Hepatic stellate cell (primary cell): ENCODE data around the gene SAMMSON.

ENCODE experiments used
- DNase-seq: peaks from one replicate; pipeline ENCODE4 v3.0.0; 2011; ENCODE audit warnings: low spot score

SAMMSON gene

DNA sequence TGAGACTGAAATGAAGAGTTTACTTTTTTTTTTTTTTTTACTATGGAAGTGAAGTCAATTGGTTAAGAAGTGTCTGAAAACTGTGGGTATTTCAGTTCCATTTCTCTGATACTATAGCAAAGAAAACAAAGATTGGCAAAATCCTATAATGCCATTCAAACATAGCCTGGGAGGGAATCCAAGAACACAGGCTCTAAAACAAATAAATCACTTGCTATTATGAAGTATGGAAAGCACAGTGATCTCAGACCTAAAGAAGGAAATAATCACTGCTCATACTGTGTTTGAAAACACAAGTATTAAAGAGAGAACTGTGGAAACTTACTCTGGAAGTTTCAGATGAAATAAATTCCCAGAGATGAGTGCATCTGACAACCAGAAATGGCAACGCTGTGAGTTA, 12.0 kb downstream of the SAMMSON start:
- no peak for DNase-seq

DNA sequence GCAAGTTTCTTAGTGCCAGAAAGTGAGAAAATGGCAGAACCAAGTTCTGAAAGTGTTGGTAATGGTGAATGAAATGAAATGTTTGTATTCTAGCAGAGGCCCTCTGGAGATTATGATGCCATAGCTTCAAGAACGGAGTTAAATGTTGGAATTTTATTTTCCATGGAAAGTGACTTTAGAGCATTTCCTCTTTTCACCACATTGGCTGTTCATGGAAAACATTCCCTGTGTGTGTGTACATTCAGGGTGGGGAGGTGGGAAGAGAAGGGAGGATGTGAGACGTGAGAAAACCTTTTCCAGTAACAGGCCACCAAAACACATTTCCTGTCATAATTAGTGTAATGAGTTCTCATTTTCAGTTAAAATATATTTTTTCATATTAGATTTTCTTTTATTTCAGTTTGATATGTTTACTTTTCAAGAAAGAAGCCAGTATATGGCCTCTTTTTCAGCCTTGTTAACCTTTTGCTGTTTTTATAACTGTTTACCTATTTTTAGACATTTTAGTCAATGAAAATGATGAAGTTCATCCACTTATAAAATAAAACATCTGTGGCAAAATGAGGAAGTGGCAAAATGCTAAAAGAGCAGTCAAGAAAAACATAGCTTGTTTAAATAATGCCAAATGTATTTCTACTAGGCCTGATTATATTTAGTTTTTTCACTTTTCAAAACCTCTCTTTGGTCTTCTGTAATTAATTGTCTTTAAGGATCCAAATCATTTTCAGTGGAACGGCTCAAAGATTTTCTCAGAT, 21.6 kb downstream of the SAMMSON start:
- no peak for DNase-seq

DNA sequence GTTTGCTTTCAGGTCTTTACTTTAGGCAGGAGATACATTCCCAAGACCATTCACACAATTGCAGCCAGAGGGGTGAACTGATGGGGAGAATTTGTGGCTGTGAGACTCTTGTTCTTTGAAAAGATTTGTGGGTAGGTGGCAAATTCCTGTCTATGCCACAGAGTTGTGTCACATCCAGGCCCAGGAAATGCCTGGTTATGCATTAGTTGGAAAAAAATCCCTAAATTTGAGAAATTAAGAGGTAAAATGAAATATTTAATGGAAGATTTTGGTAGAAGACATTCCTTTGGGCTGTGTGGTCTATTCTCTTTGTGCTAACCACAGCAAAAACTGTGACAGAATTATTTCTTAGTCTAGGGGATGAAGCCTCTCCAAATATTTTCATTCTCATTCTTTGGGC, 28.8 kb downstream of the SAMMSON start:
- DNase-seq = no peak

DNA sequence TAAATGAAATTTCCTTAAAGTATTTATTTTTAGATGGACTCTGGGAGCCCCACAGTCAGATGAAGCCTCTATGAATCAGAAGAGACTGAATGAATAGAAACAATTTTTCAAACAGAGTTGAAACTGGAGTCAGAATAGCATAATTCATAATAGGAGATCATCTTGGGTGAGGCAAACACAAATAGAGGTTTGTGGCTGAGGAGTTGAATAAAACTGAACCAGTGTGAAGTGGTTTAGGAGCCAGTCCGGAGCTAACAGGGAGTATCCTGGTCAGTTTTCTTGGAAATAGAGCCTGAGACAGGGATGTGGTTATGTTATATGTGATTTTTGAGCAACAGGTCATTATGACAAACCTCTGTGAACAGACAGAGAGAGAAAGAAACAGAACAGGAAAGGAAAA, 39.2 kb downstream of the SAMMSON start:
- DNase-seq = no peak

DNA sequence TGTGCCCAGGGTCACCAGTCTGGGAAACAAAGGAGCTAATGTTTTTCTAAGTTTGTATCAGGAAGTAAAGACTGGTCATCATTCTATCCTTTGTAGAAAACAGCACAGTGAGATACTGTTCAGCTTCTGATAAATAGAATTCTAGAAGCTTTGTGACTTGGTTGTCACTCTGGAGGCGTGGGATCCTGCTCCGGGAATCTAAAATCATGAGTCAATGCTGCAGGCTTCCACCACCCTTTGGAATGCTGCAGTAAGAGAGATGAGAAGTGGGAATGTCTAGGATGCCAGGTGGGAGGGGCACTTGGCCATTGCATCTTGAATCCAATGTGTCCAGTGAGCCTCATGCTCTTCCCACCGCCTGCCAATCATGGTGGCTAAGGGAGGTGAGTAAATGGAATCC, 40.9 kb downstream of the SAMMSON start:
- DNase-seq = no peak

DNA sequence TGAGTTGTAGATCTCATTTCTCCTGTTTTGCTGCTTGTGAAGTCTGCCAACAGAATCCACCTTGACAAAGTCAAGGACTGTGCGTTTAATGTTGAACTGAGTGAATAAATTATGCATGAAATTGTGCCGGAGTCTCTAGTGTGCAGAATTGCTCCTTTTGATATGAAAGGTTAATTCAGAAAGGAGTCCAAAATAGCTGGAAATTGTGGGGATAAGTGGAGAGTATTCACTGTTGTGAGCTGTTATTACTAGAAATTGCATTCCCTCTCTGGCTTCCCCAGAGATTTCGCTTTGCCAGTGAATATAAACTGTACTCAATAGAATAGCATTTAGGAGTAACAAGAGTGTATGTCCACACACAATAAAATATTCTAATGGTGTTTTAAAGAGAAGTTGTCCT, 43.1 kb downstream of the SAMMSON start:
- no peak for DNase-seq

DNA sequence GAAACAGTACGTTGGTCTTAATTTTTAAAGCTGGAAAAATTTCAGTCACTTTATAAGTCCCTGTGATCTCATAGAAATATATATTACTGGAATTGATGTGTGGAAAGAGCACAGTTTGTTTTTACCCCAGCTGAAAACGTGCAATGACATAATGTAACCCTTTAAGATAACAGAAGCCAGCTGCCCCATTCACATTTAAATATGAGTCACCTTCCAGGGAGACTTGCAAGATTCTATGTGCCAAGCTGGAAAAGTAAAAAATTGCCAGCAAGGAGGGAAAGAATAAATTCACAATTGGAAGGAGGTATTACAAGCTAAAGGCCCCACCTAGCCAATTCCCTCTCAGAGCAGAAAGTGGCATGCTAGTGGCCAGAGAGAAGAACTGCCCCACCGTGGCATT, 50.2 kb downstream of the SAMMSON start:
- no peak for DNase-seq

DNA sequence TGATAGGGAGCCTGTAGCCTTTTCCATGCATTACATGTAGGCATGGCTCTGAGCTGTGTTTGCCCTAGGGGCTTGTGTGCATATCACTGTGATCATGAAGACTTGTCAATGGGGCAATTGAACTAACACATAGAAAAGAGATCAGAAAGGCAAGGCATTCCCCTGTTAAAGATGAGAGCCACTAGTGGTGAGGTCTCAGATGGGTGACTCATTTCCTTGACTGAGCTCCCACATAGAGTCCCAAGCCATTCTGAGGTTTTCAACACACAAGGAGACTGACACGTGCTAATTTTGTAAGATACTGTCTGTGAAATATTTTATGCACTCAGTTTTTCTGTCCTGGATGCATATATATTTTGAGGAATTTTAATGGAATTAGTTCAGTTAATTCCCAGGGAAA, 53.8 kb downstream of the SAMMSON start:
- DNase-seq = no peak

DNA sequence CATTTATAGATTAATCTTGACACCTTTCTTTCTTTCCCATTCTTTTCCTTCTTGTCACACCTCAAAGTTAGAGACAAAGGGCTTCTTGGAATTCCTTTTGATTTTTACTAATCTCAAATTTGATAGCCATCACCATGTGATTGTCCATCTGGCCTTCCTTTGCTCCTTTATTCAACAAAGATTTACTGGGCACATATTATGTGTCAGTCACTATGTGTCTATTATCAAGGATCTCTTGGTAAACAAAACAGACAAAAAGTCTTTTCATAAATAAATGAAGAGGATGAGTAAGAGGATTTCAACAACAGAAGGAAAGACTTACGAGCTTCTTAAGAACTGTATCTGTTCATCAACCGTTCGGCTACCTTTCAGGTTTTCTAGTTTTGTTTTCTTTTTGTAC, 56.5 kb downstream of the SAMMSON start:
- no peak for DNase-seq

DNA sequence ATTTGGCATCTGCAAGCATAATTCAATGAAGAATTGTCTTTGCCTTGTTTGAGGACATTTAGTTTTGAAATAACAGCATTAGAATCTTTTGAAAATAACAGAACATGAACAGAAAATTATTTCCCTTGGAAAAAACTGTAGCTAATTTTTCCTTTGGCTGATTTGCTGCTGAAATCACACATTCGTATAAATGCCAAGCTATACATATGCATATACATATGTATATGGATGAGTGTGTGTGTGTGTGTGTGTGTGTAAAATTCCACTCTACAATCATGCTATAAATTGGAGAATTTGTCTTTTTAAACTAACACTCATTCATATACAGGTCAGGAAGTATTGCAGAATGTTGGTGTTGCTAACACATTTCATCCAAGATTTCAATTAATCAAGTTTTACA, 57.9 kb downstream of the SAMMSON start:
- no peak for DNase-seq

DNA sequence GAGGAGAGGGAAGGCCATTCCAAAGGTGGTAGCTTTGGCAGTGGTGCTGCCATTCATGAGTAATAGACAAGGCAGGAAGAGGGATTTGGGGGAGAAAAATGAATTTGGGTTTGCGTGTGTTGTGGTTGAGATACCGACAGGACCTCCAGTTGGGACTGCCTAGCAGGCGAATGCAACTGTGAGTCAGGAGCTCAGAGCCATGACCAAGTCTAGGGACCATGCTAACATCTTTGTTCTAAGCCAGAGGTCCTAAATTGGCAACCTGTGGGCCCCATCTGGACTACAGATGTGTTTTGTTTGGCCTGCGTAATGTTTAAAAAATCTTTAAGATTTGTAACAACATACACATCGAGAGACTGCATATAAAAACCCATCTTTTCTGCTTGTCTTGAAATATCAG, 61.6 kb downstream of the SAMMSON start:
- no peak for DNase-seq

DNA sequence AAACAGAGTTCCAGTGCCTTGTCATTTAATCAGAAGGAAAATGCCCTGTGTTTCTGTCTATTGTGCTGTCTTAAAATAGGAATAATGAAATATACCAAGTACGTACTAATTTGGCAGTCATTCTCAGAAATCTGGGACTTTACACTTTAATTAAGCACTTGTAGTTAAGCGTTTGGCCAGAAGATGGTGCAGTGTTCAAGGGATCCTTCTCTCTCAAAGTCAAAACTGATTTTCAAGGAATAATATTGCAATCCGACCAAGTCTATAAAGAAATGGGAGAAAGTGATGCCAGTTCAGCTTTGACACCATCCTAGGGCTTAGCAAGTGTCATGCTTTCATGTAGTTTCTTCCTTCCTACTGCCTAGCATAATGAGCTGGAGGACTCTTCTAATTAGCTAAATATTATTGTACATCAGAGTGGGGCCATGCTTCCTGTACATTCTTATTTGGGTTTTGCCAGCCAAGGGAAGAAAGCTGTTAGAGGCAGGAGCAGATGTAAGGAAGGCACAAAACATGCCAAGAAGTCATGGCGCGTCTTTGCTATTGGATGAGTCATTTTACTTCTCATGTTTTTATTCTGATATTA, 64.8 kb downstream of the SAMMSON start:
- DNase-seq = no peak

DNA sequence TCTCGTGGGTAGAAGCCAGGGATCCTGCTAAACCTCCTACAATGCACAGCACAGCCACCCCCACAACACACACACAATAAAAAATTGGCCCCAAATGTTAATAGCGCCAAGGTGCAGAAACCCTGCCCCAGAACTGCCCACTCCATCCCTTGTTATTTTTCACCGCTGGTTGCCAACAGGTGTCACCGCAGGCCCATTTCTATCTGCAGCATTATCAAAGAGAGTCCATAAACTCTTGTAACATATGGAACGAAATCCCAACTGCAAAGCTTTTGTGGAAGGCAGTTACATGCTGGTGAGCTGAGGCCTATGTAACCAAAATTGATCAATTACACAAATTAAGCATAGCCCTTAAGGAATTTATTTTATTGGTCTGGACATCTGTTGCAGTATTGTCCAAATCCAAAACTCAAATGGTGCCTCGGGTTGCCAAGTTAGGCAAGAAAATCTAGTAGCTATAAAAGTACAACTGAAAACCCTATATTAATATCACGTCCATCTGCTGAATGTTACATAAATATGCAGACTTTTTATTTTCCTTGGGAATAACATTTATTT, 66.2 kb downstream of the SAMMSON start:
- no peak for DNase-seq

DNA sequence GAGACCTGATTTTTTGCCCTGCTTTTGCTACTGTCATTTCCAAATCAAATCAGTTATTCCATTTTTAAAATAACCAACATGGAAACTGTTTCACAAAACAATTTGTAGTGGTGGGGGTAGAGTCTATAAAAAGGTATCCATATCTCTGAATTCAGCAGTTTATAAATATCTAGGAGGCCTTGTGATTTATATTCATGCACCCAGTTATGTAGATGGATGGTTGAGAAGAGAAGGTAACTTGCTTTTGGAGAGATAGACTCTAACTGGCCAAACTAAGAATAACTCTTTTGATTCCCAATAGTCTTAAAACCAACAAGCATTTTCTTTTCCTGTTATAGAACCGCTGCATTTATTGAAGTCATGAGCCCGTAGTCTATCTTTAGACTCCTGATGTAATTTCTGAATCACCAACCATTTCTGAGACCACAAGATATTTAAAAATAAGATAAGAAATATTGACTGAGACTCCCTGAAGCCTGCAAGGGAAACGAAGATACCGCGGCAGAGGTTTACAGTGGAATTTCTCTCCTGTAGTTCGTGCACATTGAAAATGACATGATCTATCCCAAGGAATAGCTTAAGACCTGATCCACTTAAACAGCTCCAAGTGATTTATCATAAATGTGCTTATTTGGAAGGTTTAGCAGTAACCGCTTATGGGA, 68.5 kb downstream of the SAMMSON start:
- peak; percentile 16 for DNase-seq

DNA sequence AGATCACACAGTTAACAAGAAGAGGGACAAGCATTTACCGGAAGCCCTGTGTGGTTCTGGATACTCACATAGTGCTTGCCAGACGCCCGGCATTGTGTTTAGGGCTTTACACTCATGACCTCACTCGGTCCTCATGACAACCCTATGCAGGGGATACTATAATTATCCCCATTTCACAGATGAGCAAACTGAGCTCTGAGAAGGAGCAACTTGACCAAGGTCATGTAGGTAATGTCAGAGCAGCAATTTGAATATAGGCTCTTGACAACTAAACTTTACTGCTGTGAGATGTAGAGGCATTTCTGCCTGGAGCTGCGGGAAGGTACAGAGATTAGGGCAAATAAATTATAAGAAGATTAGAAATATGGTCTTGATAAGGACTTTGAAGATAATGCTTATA, 70.0 kb downstream of the SAMMSON start:
- no peak for DNase-seq

DNA sequence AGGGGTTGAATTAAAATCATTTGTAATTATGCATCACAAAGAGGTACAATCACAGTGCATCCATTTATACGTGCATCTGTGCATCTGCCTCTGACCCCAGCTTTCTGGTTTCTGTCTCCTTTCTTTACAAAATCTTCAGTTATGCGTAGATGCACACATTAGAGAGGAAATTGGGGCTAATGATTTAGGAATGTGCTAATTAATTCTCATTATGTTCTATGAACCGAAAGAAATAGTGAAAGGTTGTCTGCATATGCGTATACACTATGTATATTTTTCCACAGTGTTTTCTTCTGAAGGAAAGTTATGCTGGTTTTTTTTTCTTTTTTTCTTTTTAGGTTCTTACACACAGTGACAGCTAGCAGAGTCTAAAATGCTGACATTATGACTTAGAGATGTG, 71.6 kb downstream of the SAMMSON start:
- no peak for DNase-seq

DNA sequence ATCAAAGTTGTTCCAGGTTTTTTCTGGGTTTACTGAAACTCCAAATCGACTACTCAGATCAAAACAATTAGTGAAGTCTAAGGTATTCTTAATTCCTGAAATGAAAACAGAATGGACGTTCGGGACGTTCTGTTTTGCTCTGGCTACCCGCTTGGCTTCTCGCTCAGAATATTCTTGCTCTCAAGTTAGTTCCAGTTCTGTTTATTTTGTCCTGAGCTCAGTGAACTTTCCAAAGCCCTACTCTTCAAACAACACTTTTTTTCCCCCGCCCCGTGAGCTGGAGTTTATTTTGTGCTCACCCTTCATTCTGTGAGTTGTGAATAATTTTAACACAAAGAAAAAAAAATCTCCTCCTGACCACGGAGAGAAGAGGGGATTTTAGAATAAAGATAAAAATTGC, 72.6 kb downstream of the SAMMSON start:
- DNase-seq = no peak

DNA sequence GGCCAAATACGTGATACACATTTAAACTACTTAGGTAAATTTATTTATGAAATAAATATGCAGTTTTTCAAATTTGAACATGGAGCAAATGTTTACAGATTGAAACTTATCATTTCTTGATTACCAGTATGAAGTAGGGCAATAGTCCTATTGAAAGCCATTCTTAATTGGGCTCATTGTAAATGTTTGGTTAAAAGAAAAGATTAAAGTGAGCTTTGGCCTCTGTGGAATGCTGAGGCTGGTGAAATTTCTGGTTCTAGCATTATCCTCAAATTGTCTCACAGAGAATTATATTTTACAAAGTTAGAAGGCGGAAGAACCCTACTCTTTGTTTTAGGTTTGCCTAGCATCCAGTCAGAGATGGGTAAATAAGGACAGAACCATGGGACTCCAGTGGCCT, 73.2 kb downstream of the SAMMSON start:
- DNase-seq = no peak

DNA sequence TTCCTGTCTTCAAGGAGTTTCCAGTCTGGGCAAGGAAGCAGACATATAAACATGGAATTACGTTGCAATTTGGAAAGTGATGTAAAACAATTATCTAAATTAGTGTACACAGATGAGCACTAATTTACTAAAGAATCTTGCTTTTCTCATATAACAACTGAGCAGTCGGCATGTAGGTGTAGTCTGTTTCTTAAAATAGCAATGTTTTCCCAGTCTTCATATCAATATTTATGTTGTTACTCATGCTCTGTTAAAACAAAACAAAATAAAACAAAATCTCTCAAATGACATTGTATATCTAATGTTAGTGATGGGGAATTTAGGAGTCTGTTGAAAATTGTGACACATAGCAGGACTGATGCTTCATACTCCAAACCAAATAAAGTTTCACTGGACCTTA, 75.6 kb downstream of the SAMMSON start:
- DNase-seq = no peak

DNA sequence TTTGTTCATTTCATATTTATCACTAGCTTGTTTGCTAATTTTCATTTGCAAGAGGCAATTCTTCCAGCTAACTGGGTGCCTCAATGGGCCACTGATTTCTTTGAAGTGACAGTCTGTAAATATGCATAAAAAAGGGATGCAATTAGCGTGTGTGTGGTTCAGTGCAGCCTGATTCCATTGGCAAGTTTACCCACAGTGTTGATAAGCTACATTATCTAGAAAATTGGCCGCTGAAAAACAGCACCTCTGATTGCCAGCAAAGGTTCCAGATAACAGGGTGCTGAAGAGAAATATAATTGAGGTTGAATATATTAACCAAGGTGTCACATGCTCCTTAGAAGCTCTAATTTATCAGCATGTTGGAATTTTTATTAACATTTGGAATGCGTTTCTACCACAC, 76.9 kb downstream of the SAMMSON start:
- no peak for DNase-seq

DNA sequence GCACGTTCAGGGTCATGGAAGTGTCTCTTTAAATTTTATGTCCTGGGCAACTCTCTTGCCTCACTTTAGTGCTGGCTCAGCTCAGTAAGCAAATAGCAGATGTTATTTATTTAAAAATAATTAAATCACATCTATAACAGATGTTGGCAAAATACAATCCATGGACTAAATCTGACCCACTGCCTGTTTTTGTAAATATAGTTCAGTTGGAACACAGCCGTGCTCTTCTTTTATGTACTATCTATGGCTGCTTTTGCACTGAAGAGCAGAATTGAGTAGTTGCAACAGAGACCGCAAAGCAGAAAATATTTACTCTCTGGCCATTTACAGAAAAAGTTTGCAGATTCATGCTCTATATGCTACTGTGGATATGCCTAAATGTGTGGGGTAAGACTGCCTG, 79.2 kb downstream of the SAMMSON start:
- no peak for DNase-seq

DNA sequence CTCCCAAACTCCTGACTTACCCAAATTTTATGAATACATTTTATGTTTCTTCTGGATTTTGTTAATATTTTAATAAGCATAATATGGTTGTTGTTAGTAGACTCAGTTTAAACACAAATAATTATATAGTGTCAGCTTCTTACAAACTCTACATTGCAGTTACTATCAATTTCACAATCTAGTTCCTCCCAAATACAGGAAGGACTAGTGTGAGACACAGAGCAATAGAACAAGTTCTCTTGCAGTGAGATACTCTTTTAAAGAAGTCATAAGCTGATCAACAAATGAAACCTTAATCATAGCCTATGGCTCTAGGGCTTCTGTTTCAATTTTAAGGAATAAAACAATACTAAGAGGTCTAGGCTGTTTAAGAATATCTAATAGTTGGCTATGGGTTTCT, 86.1 kb downstream of the SAMMSON start:
- no peak for DNase-seq

DNA sequence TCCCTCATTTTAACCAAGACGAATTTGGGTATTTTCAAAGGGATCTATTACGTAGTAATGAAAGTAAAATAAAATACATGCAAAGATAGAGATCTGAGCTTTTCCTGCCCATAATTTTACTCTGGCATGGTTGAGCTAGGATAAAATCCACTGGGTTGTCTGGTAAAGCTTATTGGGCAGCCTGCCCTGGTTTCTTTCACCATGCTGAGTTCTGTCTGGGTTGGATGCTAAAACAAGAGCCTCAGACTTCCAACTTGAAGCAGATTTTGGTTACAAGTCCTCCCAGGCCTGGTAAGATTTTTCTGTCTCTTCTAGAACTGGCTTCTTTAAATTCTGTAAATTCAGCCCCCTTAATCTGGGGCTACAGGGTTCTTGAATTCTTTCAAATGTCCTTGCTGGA, 86.8 kb downstream of the SAMMSON start:
- DNase-seq = no peak
